HUDEP-2 (cell line): ENCODE measurements around the gene LYRM7.
A peak's percentile ranks its signal among the peaks of the same experiment; 100 is the strongest.
"Not testable (repeated sequence)": the region's sequence is repeated elsewhere in the genome, so short reads cannot be mapped to it uniquely, and the experiment has no call there.

Experiments used
- DNase-seq, 76 experiments: peaks; one replicate each; lab custom pipeline; 2025; ENCODE audit not compliant: unreplicated experiment in 76 of 76; lab: John Stamatoyannopoulos, UW

The LYRM7 gene

DNA sequence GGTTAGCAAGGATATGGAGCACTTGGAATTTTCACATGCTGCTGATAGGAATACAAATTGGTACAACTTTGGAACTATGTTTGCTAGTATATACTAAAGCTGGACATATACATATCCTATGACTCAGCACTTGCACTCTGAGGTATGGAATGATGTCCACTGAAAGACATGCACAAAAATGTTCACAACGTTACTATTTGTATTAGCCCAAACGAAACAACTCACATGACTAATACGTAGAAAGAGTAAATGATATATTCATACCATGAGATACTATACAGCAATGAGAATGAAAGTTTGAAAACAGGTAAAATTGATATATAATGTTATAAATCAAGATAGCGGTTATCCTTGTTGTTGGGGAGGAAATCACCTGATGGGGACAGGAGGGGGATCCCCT lies 47.6 kb downstream of the LYRM7 start:
- no peak for DNase-seq

- DNase-seq: no peak
Observed at GRCh38 chr5:131220566-131220965, 49.8 kb downstream of the LYRM7 start.

GRCh38 chr5:131221008-131221703 lies 50.4 kb downstream of the LYRM7 start:
- DNase-seq: no peak

DNA sequence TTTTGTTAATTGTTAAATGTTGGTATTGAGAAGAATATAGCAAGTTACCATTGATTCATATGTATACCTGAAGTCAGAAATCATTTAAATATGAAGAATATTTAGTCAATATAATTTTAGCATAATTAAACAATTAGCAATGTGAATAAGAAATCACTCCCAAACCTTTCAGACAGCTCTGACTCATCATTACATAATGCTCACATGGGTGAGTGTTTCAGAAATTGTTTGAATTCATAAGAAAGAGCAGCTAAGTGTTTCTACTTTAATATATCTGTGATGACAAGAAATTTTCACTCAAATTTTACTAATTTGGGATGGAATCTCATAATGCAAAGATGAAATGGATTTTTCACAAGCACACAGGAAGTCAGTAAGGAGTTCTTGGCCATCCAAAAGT lies 51.1 kb downstream of the LYRM7 start:
- DNase-seq: no peak

GRCh38 chr5:131222731-131223130 lies 52.0 kb downstream of the LYRM7 start:
- no peak for DNase-seq

GRCh38 chr5:131223751-131224386 lies 53.1 kb downstream of the LYRM7 start:
- DNase-seq: no peak

- DNase-seq: no peak
Observed at GRCh38 chr5:131224387-131225201, 53.9 kb downstream of the LYRM7 start.

DNA sequence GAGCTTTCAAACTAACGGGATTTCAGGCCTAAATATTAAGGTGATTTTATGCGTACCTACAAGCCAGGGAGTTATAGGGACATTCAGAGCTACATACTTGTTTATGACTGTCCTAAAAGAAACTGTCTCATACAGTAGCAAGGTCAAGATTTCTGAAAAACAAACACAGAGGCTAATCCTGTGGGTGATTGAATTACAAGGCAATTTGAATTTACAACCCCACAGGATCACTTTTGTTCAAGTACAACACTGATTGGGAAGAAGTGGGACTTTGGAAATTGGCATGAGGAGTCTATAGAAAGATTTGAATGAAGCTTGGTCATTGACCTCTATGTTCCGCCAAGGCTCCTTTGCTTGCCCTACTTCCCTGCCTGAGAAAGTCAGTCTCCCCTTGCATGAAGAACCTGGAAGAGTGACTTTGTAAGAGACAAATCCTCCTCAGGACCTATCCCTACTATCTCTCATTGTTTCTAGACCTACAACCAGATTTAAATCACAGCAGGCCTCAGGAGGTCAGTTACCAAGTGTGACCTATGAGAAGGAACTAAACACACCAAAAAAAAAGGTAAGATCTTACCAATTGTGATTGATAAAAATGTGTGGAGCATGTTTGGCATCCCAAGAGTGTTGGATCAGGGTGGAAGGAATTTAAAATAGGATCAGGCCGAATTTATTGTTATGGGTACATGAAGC lies 54.7 kb downstream of the LYRM7 start:
- DNase-seq: no peak

- no peak for DNase-seq
Observed at GRCh38 chr5:131226899-131227298, 56.2 kb downstream of the LYRM7 start.

DNA sequence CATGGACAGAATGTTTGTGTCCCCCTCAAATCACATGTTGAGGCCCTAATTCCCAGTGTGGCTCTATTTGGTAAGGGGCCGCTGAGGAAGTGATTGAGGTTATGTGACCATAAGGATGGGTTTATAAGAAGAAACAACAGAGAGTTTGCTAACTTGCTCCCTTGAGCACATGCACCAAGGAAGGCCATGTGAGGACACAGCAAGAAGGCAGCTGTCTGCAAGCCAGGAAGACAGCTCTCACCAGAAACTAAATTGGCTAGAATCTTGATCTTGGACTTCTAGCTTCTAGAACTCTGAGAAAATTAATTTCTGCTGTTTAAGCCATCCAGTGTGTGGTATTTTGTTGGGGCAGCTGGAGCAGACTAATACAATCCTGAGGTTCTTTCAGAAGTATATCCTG lies 57.9 kb downstream of the LYRM7 start:
- no peak for DNase-seq

DNA sequence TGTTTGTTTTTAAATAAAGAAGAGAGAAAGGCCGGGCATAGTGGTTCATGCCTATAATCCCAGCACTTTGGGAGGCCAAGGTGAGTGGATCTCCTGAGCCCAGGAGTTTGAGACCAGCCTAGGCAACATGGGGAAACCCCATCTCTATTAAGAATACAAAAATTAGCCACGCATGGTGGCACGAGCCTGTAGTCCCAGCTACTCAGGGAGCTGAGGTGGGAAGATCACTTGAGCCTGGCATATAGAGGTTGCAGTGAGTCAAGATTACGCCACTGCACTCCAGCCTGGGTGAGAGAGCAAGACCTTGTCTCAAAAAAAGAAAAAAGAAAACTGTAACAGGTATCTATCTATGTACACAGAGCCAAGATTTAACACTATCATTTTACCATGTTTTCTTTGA lies 58.9 kb downstream of the LYRM7 start:
- DNase-seq: no peak

DNA sequence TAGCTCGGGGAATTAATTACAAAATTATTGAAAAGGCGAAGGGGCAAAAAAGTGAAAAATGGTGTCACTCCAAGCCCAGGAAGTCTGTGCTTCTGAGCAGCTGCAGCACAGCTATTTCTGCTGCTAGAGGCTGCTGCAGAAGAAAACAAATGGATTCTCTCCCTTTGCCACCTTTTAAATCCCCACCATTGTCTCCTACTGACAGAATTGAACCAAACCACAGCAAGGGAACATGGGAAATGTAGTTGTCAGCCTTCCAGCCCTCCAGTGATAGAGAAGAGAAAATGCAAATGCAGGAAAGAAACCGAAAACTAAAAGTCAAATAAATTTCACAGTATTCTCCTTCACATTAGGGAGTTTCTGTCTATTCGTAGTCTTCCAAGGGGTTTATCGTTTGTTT lies 59.7 kb downstream of the LYRM7 start:
- no peak for DNase-seq

GRCh38 chr5:131239686-131240085 lies 68.9 kb downstream of the LYRM7 start:
- DNase-seq: no peak

DNA sequence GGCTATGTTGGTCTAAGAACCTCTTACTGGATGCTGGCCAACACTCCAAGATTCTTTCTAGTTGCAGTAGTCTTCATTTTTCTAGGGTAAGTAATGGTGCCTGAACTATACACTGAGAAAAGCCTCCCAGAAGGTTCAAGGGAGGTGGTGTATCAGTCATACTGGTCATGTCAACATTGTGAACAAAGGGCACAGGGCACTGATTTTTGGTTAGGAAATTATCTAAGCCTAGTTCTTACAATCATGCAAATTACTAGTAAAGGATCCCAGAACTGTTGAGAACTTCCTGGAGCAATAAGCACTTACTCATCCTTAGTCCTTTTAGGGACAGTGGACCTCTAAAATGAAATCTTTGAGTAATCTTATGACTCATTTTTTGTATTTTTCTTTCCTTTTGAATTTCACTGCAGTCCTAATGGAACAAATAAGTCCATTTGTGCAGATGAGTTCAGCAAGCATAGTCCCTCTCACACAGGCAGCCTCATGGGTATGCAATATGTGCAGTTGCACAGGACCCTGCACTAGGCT lies 72.0 kb downstream of the LYRM7 start:
- no peak for DNase-seq

GRCh38 chr5:131245312-131245711 lies 74.6 kb downstream of the LYRM7 start:
- no peak for DNase-seq

GRCh38 chr5:131245948-131246347 lies 75.2 kb downstream of the LYRM7 start:
- no peak for DNase-seq

DNA sequence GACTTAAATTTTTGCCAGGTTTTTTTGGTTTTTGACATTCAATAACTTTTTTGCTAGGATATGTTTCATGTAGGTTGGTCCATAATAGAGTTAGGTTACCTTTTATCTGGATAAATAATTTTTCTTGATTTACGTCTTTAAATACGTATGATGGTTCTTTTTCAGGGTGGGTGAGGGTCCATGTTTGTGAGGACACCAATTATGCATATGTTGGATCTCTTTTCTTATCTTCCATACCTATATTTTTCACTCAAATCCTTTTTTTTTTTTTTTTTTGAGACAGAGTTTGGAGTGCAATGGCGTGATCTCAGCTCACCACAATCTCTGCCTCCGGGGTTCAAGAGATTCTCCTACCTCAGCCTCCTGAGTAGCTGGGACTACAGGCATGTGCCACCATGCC lies 75.8 kb downstream of the LYRM7 start:
- DNase-seq: no peak

GRCh38 chr5:131250751-131251475 lies 80.2 kb downstream of the LYRM7 start:
- DNase-seq: no peak

DNA sequence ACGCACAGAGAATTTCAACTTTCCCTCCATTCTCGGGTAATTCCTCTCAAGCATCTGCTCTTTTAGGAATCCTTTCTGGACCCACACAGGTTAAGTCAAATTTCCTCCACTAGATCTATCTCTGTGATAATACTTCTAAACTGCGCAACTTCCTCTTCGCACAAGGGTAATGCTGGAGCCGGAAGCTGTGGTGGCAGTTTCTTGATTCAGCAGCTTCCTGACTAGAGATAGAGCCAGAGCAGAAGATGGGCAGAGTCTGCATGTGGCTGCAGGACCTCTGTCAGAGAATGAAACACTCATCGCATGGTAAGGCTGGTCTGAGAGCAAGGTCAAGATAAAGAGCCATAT lies 82.1 kb downstream of the LYRM7 start:
- peak in 3 of 76 experiments; percentile 3 to 13 (median 12) for DNase-seq

GRCh38 chr5:131254025-131254424 lies 83.3 kb downstream of the LYRM7 start:
- not testable (repeated sequence) for DNase-seq
